Trophoblast cell (in vitro differentiated cells and primary cell): ENCODE data around the gene PWP1.

Experiments
- DNase-seq, 2 donors: peaks; one replicate each; pipeline ENCODE4 v3.0.0-alpha.2; 2016
- H2AFZ ChIP-seq: 2 replicates; pipeline ENCODE4 v1.6.1; 2013; ENCODE audit warnings: low read length, moderate library complexity, mild to moderate bottlenecking; ENCODE audit not compliant: insufficient read depth, poor library complexity
- H2AK5ac ChIP-seq: 2 replicates; pipeline ENCODE4 v1.6.1; 2013; ENCODE audit warnings: mild to moderate bottlenecking, low read length
- H2BK120ac ChIP-seq: 2 replicates; pipeline ENCODE4 v1.6.1; 2013; ENCODE audit warnings: low read length, mild to moderate bottlenecking, moderate library complexity; ENCODE audit not compliant: insufficient read depth, poor library complexity
- H2BK12ac ChIP-seq: 2 replicates; pipeline ENCODE4 v1.6.1; 2013; ENCODE audit warnings: mild to moderate bottlenecking, low read length, moderate library complexity
- H2BK5ac ChIP-seq: 2 replicates; pipeline ENCODE4 v1.6.1; 2013; ENCODE audit warnings: low read length, low read depth, moderate library complexity, mild to moderate bottlenecking; ENCODE audit not compliant: poor library complexity
- H3K14ac ChIP-seq: 2 replicates; pipeline ENCODE4 v1.6.1; 2013; ENCODE audit warnings: mild to moderate bottlenecking, low read length
- H3K18ac ChIP-seq: 2 replicates; pipeline ENCODE4 v1.6.1; 2013; ENCODE audit warnings: mild to moderate bottlenecking, low read length
- H3K23ac ChIP-seq: 2 replicates; pipeline ENCODE4 v1.6.1; 2013; ENCODE audit warnings: low read length
- H3K27ac ChIP-seq: 2 replicates; pipeline ENCODE4 v1.5.1; 2013; ENCODE audit warnings: low read depth, mild to moderate bottlenecking, inconsistent platforms, low read length, moderate library complexity
- H3K27me3 ChIP-seq: 2 replicates; pipeline ENCODE4 v1.6.1; 2013; ENCODE audit warnings: inconsistent platforms, mild to moderate bottlenecking, low read length, moderate library complexity; ENCODE audit not compliant: insufficient read depth
- H3K36me3 ChIP-seq, 2 experiments: 1 replicate in 1 of 2; 2 replicates in 1 of 2; pipeline ENCODE4 v1.6.1; 2013; ENCODE audit warnings: low read length in 2 of 2, mild to moderate bottlenecking in 2 of 2, moderate library complexity in 1 of 2; ENCODE audit not compliant: insufficient read depth in 2 of 2, control insufficient read depth in 1 of 2
- H3K4ac ChIP-seq: 2 replicates; pipeline ENCODE4 v1.6.1; 2013; ENCODE audit warnings: low read depth, mild to moderate bottlenecking, low read length, moderate library complexity
- H3K4me1 ChIP-seq, 2 experiments: 1 replicate in 1 of 2; 2 replicates in 1 of 2; pipeline ENCODE4 v1.6.1; 2013; ENCODE audit warnings: low read length in 2 of 2, mild to moderate bottlenecking in 2 of 2, moderate library complexity in 1 of 2; ENCODE audit not compliant: insufficient read depth in 2 of 2, control insufficient read depth in 1 of 2
- H3K4me2 ChIP-seq: 2 replicates; pipeline ENCODE4 v1.6.1; 2013; ENCODE audit warnings: inconsistent platforms, mild to moderate bottlenecking, low read length, moderate library complexity
- H3K4me3 ChIP-seq: 2 replicates; pipeline ENCODE4 v1.5.1; 2013; ENCODE audit warnings: mild to moderate bottlenecking, low read depth, low read length, inconsistent platforms
- H3K79me1 ChIP-seq: one replicate; pipeline ENCODE4 v1.6.1; 2013; ENCODE audit warnings: low read length
- H3K79me2 ChIP-seq: 2 replicates; pipeline ENCODE4 v1.6.1; 2013; ENCODE audit warnings: low read length, mild to moderate bottlenecking; ENCODE audit not compliant: control insufficient read depth, insufficient read depth, poor library complexity
- H3K9ac ChIP-seq: 2 replicates; pipeline ENCODE4 v1.6.1; 2013; ENCODE audit warnings: mild to moderate bottlenecking, low read length
- H3K9me3 ChIP-seq: 2 replicates; pipeline ENCODE4 v1.6.1; 2013; ENCODE audit warnings: low read depth, mild to moderate bottlenecking, control low read depth, inconsistent platforms, low read length; ENCODE audit not compliant: insufficient read depth
- H4K12ac ChIP-seq: 2 replicates; pipeline ENCODE4 v1.6.1; 2013; ENCODE audit warnings: low read depth, mild to moderate bottlenecking, low read length, moderate library complexity
- H4K8ac ChIP-seq: 2 replicates; pipeline ENCODE4 v1.6.1; 2013; ENCODE audit warnings: low read depth, mild to moderate bottlenecking, low read length, moderate library complexity
- H4K91ac ChIP-seq: one replicate; pipeline ENCODE4 v1.6.1; 2013; ENCODE audit warnings: low read depth, mild to moderate bottlenecking, low read length, moderate library complexity
- whole genome bisulfite sequencing: extraction: QIAGEN DNeasy Blood & Tissue Kit; methylation state at CpG from one replicate; pipeline ENCODE4 v1.1.7; 2013; ENCODE audit warnings: missing lambda C conversion rate; ENCODE audit not compliant: insufficient read length, insufficient coverage; ENCODE audit errors: extremely low coverage; 5-methylcytosine and 5-hydroxymethylcytosine counted together

PWP1 gene

DNA sequence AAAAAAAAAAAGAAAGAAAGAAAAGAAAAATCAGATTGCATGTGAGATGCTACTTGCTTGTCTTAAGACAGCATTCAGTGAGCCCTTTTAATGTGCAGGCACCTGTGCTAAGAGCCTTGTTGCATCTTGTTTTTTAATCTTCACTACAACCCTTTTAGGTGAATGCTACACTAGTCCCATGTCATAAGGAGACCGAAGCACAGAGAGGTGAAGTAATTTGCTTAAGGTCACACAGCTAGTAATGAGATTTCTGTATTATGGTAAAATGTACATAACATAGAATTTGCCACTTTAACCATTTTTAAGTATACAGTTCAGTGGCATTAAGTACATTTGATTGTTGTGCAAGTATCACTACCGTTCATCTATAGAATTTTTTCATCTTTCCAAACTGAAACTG, 32.1 kb upstream of the PWP1 start:
- Histone ChIP-seq H3K9me3 (no peaks in the 10 kb centered on the region), H3K4ac (no peak overlapping the region), H2BK5ac (no peak overlapping the region), H3K36me3 (no peaks in the 10 kb centered on the region), H3K27me3 (no peaks in the 10 kb centered on the region), H2BK12ac (no peak overlapping the region), H3K4me2 (no peak overlapping the region), H4K12ac (no peak overlapping the region), H3K4me3 (no peak overlapping the region), H3K79me1 (no peaks in the 10 kb centered on the region), H2AK5ac (no peak overlapping the region), H3K23ac (no peak overlapping the region), H2AFZ (no peak overlapping the region), H3K9ac (no peak overlapping the region), H3K18ac (no peak overlapping the region), H4K91ac (no peak overlapping the region), H2BK120ac (no peak overlapping the region), H3K14ac (no peak overlapping the region), H3K79me2 (no peaks in the 10 kb centered on the region), H3K27ac (no peak overlapping the region), H3K4me1 (no peaks in the 10 kb centered on the region), H4K8ac (no peak overlapping the region)
- WGBS = no CpG with 5 or more reads among the region's 2 CpGs
- DNase-seq = no peak

DNA sequence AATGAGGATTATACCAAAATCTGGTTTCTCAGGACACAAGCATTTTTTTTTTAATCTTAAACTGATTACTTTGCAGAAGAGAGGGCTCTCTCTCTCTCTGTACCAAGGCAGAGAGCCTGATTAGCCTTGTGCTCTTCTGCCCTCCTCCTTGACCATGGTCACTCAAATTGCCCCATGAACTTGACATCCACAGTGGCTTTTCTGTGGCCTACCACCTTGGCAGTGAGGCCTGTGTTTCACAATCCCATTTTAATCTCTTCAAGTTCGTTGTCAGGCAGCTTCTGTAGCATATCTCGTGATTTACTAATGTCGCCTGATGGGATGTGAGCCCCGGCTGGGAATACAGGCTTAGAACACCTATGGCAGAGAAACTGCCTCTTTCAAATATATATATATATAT, 30.7 kb upstream of the PWP1 start:
- no peak overlapping the region for H2BK12ac ChIP-seq
- H3K18ac ChIP-seq = no peak overlapping the region
- H3K79me1 ChIP-seq = no peaks in the 10 kb centered on the region
- no peaks in the 10 kb centered on the region for H3K4me1 ChIP-seq
- peaks cover 1% of the 10 kb centered on the region for H3K9me3 ChIP-seq
- no peak overlapping the region for H2AFZ ChIP-seq
- no peak overlapping the region for H3K9ac ChIP-seq
- H3K4ac ChIP-seq = no peak overlapping the region
- no peak overlapping the region for H4K8ac ChIP-seq
- H3K14ac ChIP-seq = no peak overlapping the region
- no peak overlapping the region for H3K23ac ChIP-seq
- no peak overlapping the region for H2BK5ac ChIP-seq
- no CpG with 5 or more reads among the region's 4 CpGs for WGBS
- no peaks in the 10 kb centered on the region for H3K79me2 ChIP-seq
- H3K36me3 ChIP-seq = no peaks in the 10 kb centered on the region
- no peak for DNase-seq
- H4K12ac ChIP-seq = no peak overlapping the region
- no peak overlapping the region for H2AK5ac ChIP-seq
- no peak overlapping the region for H3K4me3 ChIP-seq
- H3K27ac ChIP-seq = no peak overlapping the region
- H3K27me3 ChIP-seq = no peaks in the 10 kb centered on the region
- no peak overlapping the region for H4K91ac ChIP-seq
- no peak overlapping the region for H2BK120ac ChIP-seq
- H3K4me2 ChIP-seq = no peak overlapping the region

DNA sequence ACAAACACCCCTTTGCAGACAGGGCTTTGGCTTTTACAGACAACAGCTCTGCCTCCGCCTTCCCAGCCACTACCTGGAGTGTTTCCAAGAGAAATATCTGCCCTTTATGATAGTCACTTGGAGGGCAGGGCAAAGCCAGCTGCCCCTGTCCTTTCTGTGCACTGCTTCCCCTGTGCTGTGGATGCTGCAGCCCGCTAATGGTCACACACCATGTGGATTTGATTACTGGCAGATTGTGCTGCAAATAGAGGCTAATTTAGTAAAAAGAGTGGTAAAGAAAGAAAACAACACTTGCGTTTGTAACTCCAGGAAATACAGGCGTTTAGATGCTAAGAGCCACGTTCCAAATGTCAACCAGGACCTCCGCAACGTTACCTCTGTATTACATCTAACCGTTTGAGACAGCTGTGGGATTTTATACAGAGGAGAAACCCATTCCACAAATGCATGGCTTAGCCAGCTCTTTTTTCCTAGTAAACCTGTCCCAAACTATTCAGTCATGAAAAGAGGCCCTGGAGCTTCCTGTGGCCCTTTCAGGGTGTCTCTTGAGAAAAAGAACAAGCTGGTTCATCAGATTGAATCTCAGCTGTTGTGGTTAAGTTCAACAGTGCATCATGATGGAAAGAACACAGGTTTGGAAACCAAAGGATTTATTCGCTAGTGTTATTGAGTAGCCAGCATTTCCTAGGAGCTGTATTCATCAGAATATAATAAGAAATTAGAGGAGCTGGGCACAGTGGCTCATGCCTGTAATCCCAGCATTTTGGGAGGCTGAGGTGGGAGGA, 30.1 kb upstream of the PWP1 start:
- no CpG with 5 or more reads among the region's 9 CpGs for WGBS
- no peak overlapping the region for H3K27ac ChIP-seq
- H3K4me1 ChIP-seq = no peaks in the 10 kb centered on the region
- H2BK12ac ChIP-seq = no peak overlapping the region
- H3K79me1 ChIP-seq = no peaks in the 10 kb centered on the region
- no peak overlapping the region for H3K9ac ChIP-seq
- no peaks in the 10 kb centered on the region for H3K79me2 ChIP-seq
- no peak overlapping the region for H3K4me3 ChIP-seq
- no peak overlapping the region for H4K12ac ChIP-seq
- no peak overlapping the region for H4K8ac ChIP-seq
- peaks cover 2% of the 10 kb centered on the region for H3K9me3 ChIP-seq
- H3K23ac ChIP-seq = no peak overlapping the region
- no peak for DNase-seq
- H3K4ac ChIP-seq = no peak overlapping the region
- H2AFZ ChIP-seq = no peak overlapping the region
- H2BK5ac ChIP-seq = no peak overlapping the region
- H3K36me3 ChIP-seq = no peaks in the 10 kb centered on the region
- no peak overlapping the region for H3K18ac ChIP-seq
- no peaks in the 10 kb centered on the region for H3K27me3 ChIP-seq
- no peak overlapping the region for H3K4me2 ChIP-seq
- no peak overlapping the region for H2AK5ac ChIP-seq
- H3K14ac ChIP-seq = no peak overlapping the region
- no peak overlapping the region for H4K91ac ChIP-seq
- no peak overlapping the region for H2BK120ac ChIP-seq

DNA sequence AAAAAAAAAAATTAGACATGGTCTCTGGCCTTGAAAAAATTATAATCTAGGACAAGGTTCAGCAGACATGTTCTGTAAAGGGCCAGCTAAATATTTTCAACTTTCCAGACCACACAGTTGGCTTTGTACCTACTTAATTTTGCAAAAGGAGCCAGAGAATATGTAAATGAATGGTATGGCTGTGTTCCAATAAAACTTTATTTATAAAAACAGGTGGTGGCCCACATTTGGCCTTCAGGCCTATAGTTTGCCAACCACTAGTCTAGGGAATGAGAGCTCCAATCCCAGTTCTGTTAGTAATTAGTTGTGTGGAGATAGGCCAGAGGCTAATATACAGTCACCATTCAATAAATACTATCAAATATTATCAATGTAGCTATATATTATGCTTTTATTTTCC, 29.3 kb upstream of the PWP1 start:
- Histone ChIP-seq H2BK120ac (no peak overlapping the region), H2AFZ (no peak overlapping the region), H4K12ac (no peak overlapping the region), H3K4me3 (no peak overlapping the region), H3K4ac (no peak overlapping the region), H3K4me1 (no peaks in the 10 kb centered on the region), H3K27ac (no peak overlapping the region), H4K91ac (no peak overlapping the region), H3K79me1 (no peaks in the 10 kb centered on the region), H2AK5ac (no peak overlapping the region), H3K14ac (no peak overlapping the region), H3K27me3 (no peaks in the 10 kb centered on the region), H3K79me2 (no peaks in the 10 kb centered on the region), H3K23ac (no peak overlapping the region), H2BK12ac (no peak overlapping the region), H3K4me2 (no peak overlapping the region), H3K9ac (no peak overlapping the region), H4K8ac (no peak overlapping the region), H3K9me3 (peaks cover 2% of the 10 kb centered on the region), H2BK5ac (no peak overlapping the region), H3K36me3 (no peaks in the 10 kb centered on the region), H3K18ac (no peak overlapping the region)
- DNase-seq = no peak
